Sigmoid colon (tissue), 7 donors: ENCODE data around the gene SCYGR4. TPM values are rescaled to one million over a fixed set of nuclear protein-coding genes. Genes with fewer than 3 reads are reported as not detected.

ENCODE experiments used
- DNase-seq: peaks from one replicate; pipeline ENCODE4 v3.0.0-alpha.2; 2019
- H3K27ac ChIP-seq, 4 donors: fragments of 200-600 bp; sonication (generic); one replicate each; pipeline ENCODE4 v1.5.1; 2016 to 2019; ENCODE audit warnings: mild to moderate bottlenecking in 1 of 4
- H3K27me3 ChIP-seq, 3 donors: fragments of 200-600 bp; sonication (generic); one replicate each; pipeline ENCODE4 v1.5.1; 2019; ENCODE audit warnings: mild to moderate bottlenecking in 1 of 3
- H3K36me3 ChIP-seq, 4 donors: fragments of 200-600 bp; sonication (generic); one replicate each; pipeline ENCODE4 v1.5.1; 2016 to 2019
- H3K4me1 ChIP-seq, 4 donors: fragments of 200-600 bp; sonication (generic); one replicate each; pipeline ENCODE4 v1.5.1; 2017 to 2019
- H3K4me3 ChIP-seq, 4 donors: fragments of 200-600 bp; sonication (generic); one replicate each; pipeline ENCODE4 v1.5.1; 2017 to 2019; ENCODE audit warnings: mild to moderate bottlenecking in 2 of 4, moderate library complexity in 1 of 4
- H3K9me3 ChIP-seq, 4 donors: fragments of 200-600 bp in 3 of 4; sonication (generic) in 3 of 4; one replicate each; pipeline versions ENCODE4 v1.5.1 to v1.6.1; 2013 to 2019
- CTCF ChIP-seq, 4 experiments: fragments of 450-650 bp in 3 of 4; fragments of 200-600 bp in 1 of 4; IDR thresholded peaks; one replicate each; pipeline ENCODE4 v1.5.1; 2016 to 2019; ENCODE audit warnings: antibody characterized with exemption in 4 of 4, mild to moderate bottlenecking in 3 of 4, moderate library complexity in 2 of 4
- EP300 ChIP-seq, 4 donors: sonication (generic); formaldehyde crosslinking; IDR thresholded peaks; one replicate each; pipeline ENCODE4 v1.6.1; 2017; ENCODE audit warnings: antibody characterized with exemption in 4 of 4
- POLR2A ChIP-seq, 2 donors: fragments of 450-650 bp; IDR thresholded peaks; one replicate each; pipeline ENCODE4 v1.6.1; 2016; ENCODE audit warnings: antibody characterized with exemption in 2 of 2, mild to moderate bottlenecking in 2 of 2, moderate library complexity in 2 of 2
- POLR2AphosphoS5 ChIP-seq, 4 donors: sonication (generic); formaldehyde crosslinking; IDR thresholded peaks; one replicate each; pipeline ENCODE4 v1.6.1; 2017; ENCODE audit warnings: antibody characterized with exemption in 4 of 4
- WGBS, 2 donors: extraction: QIAGEN DNeasy Blood & Tissue Kit; methylation state at CpG; one replicate each; pipeline ENCODE4 v1.1.7; 2013; 5-methylcytosine and 5-hydroxymethylcytosine counted together
- intact Hi-C: fragments of 100-400 bp; cut with DNase I; formaldehyde crosslinking; loops from one replicate; pipeline ENCODE4 v1.15.1; 2023
- polyA plus RNA-seq, 3 donors: library from polyadenylated mRNA; stranded (reverse); fragments of 200-250 nt; gene quantifications; one replicate each; pipeline ENCODE4 v1.2.3, GENCODE V29; 2013
- total RNA-seq, 4 donors: library from RNA; depleted of rRNA; stranded (reverse); fragments of >200 nt; gene quantifications; one replicate each; pipeline ENCODE4 v1.1.0, GENCODE V29; 2016
- donor health status: healthy with polysubstance abuse.
- donor health status: Bipolar disorder and iron deficiency.
- donor health status: healthy.

Gene SCYGR4
- total and polyA plus RNA-seq, 7 donors: not detected

- intact Hi-C loops: no loop called here
These were observed 9.4 kb upstream of the SCYGR4 start for GRCh38 chr2:227607941-227608340.

GRCh38 chr2:227608561-227609338 is 8.5 kb upstream of the SCYGR4 start:
- intact Hi-C loops: no loop called here
- Histone ChIP-seq H3K4me3 (no peak overlapping the region), H3K4me1 (no peaks in the 10 kb centered on the region), H3K36me3 (no peaks in the 10 kb centered on the region), H3K9me3 (no peaks in the 10 kb centered on the region), H3K27ac (no peak overlapping the region), H3K27me3 (no peaks in the 10 kb centered on the region)
- WGBS, 2 donors: 58 to 81% methylated on average over 16 of the region's 16 CpGs
- no peak for DNase-seq
- TF ChIP-seq CTCF (IDR thresholded peaks at IDR 0.05) (no peak), POLR2AphosphoS5 (IDR thresholded peaks at IDR 0.05) (no peak), EP300 (IDR thresholded peaks at IDR 0.05) (no peak), POLR2A (IDR thresholded peaks at IDR 0.05) (no peak)

More at GRCh38 chr2:227607941-227608340, 9.4 kb upstream of the SCYGR4 start:
- Histone ChIP-seq H3K27me3 (no peaks in the 10 kb centered on the region), H3K36me3 (no peaks in the 10 kb centered on the region), H3K27ac (no peak overlapping the region), H3K9me3 (no peaks in the 10 kb centered on the region), H3K4me1 (no peaks in the 10 kb centered on the region), H3K4me3 (no peak overlapping the region)
- no peak for TF ChIP-seq POLR2A (IDR thresholded peaks at IDR 0.05)
- no peak for DNase-seq
- 66 to 85% methylated on average over 3 of the region's 3 CpGs for WGBS, 2 donors

GRCh38 chr2:227610123-227610522 is 7.2 kb upstream of the SCYGR4 start:
- H3K36me3 ChIP-seq: no peaks in the 10 kb centered on the region
- intact Hi-C loops: no loop called here
- H3K27ac ChIP-seq: no peak overlapping the region
- H3K4me3 ChIP-seq: no peak overlapping the region
- no peak for DNase-seq
- TF ChIP-seq CTCF (IDR thresholded peaks at IDR 0.05): no peak
- no peak for TF ChIP-seq POLR2AphosphoS5 (IDR thresholded peaks at IDR 0.05)
- TF ChIP-seq EP300 (IDR thresholded peaks at IDR 0.05): no peak
- TF ChIP-seq POLR2A (IDR thresholded peaks at IDR 0.05): no peak
- H3K27me3 ChIP-seq: no peaks in the 10 kb centered on the region
- WGBS, 2 donors: 69 to 74% methylated on average over 2 of the region's 2 CpGs
- no peaks in the 10 kb centered on the region for H3K4me1 ChIP-seq
- H3K9me3 ChIP-seq: no peaks in the 10 kb centered on the region

- no peaks in the 10 kb centered on the region for H3K36me3 ChIP-seq
- DNase-seq: no peak
- TF ChIP-seq EP300 (IDR thresholded peaks at IDR 0.05) (no peak), POLR2A (IDR thresholded peaks at IDR 0.05) (no peak), CTCF (IDR thresholded peaks at IDR 0.05) (no peak), POLR2AphosphoS5 (IDR thresholded peaks at IDR 0.05) (no peak)
- 80 to 88% methylated on average over 11 of the region's 11 CpGs for WGBS, 2 donors
- H3K9me3 ChIP-seq: no peaks in the 10 kb centered on the region
- intact Hi-C loops: no loop called here
- H3K27me3 ChIP-seq: no peaks in the 10 kb centered on the region
- no peak overlapping the region for H3K4me3 ChIP-seq
- H3K27ac ChIP-seq: no peak overlapping the region
- H3K4me1 ChIP-seq: no peaks in the 10 kb centered on the region
These were observed 4.6 kb upstream of the SCYGR4 start for GRCh38 chr2:227612546-227613271.

GRCh38 chr2:227613272-227613660 is 4.0 kb upstream of the SCYGR4 start:
- 42 to 66% methylated on average over 4 of the region's 4 CpGs for WGBS, 2 donors
- intact Hi-C loops: no loop called here
- no peak overlapping the region for H3K27ac ChIP-seq
- DNase-seq: no peak
- H3K4me1 ChIP-seq: no peaks in the 10 kb centered on the region
- no peaks in the 10 kb centered on the region for H3K27me3 ChIP-seq
- H3K9me3 ChIP-seq: no peaks in the 10 kb centered on the region
- no peak overlapping the region for H3K4me3 ChIP-seq
- no peaks in the 10 kb centered on the region for H3K36me3 ChIP-seq
- TF ChIP-seq EP300 (IDR thresholded peaks at IDR 0.05) (no peak), POLR2A (IDR thresholded peaks at IDR 0.05) (no peak), POLR2AphosphoS5 (IDR thresholded peaks at IDR 0.05) (no peak)
